Neural cell (in vitro differentiated cells): ENCODE data around the gene MYADML2. TPM values are rescaled to one million over a fixed set of nuclear protein-coding genes. Genes with fewer than 3 reads are reported as not detected.

Experiments
- H2AFZ ChIP-seq: fragments of 200-600, 300-800 bp; sonication (generic), shearing (Covaris generic); 2 replicates; pipeline ENCODE4 v1.6.0; 2014; ENCODE audit warnings: low read depth, mild to moderate bottlenecking, antibody characterized with exemption, low read length, moderate library complexity
- H3F3A ChIP-seq: fragments of 200-600 bp; shearing (Covaris generic); 2 replicates; pipeline ENCODE4 v1.6.1; 2016; ENCODE audit warnings: mild to moderate bottlenecking, moderate library complexity, mixed read lengths, antibody characterized with exemption, low read length; ENCODE audit not compliant: insufficient read depth, poor library complexity, severe bottlenecking
- H3K27ac ChIP-seq: fragments of 200-600, 300-800 bp; sonication (generic), shearing (Covaris generic); 2 replicates; pipeline ENCODE4 v1.5.1; 2014; ENCODE audit warnings: mild to moderate bottlenecking, low read length, moderate library complexity
- H3K27me3 ChIP-seq: fragments of 300-800, 200-600 bp; sonication (generic), shearing (Covaris generic); 2 replicates; pipeline ENCODE4 v1.6.0; 2014; ENCODE audit warnings: mild to moderate bottlenecking, low read depth, low read length, moderate library complexity; ENCODE audit not compliant: insufficient read depth
- H3K36me3 ChIP-seq: fragments of 300-800, 200-600 bp; sonication (generic), shearing (Covaris generic); 2 replicates; pipeline ENCODE4 v1.5.1; 2014; ENCODE audit warnings: mild to moderate bottlenecking, antibody characterized with exemption, low read length, moderate library complexity; ENCODE audit not compliant: insufficient read depth
- H3K4me2 ChIP-seq: fragments of 300-800, 200-600 bp; sonication (generic), shearing (Covaris generic); 2 replicates; pipeline ENCODE4 v1.6.0; 2014; ENCODE audit warnings: mild to moderate bottlenecking, low read length
- H3K4me3 ChIP-seq: fragments of 300-800, 200-600 bp; sonication (generic), shearing (Covaris generic); 2 replicates; pipeline ENCODE4 v1.5.1; 2014; ENCODE audit warnings: mild to moderate bottlenecking, low read length, moderate library complexity
- H3K79me2 ChIP-seq: fragments of 200-600 bp; shearing (Covaris generic); replicated peaks from 2 replicates; pipeline ENCODE4 v1.6.0; 2014; ENCODE audit warnings: mild to moderate bottlenecking, low read length, moderate library complexity; ENCODE audit not compliant: insufficient read depth
- H3K9ac ChIP-seq: fragments of 300-800, 200-600 bp; sonication (generic), shearing (Covaris generic); 2 replicates; pipeline ENCODE4 v1.6.1; 2016; ENCODE audit warnings: mild to moderate bottlenecking, low read length, mixed read lengths
- H3K9me2 ChIP-seq: fragments of 200-600 bp; shearing (Covaris generic); 2 replicates; pipeline ENCODE4 v1.6.1; 2016; ENCODE audit warnings: mild to moderate bottlenecking, low read length, mixed read lengths; ENCODE audit not compliant: insufficient read depth
- H3K9me3 ChIP-seq: fragments of 200-600, 300-800 bp; sonication (generic), shearing (Covaris generic); 2 replicates; pipeline ENCODE4 v1.6.1; 2016; ENCODE audit warnings: mild to moderate bottlenecking, mixed run types, low read length, moderate library complexity, mixed read lengths
- H4K20me1 ChIP-seq: fragments of 200-600 bp; shearing (Covaris generic); 2 replicates; pipeline ENCODE4 v1.6.1; 2016; ENCODE audit warnings: mild to moderate bottlenecking, mixed run types; ENCODE audit not compliant: insufficient read depth
- EP300 ChIP-seq: fragments of 450-650 bp; conservative IDR thresholded peaks from 2 replicates; pipeline ENCODE4 v1.6.1; 2014; ENCODE audit warnings: antibody characterized with exemption, mild to moderate bottlenecking, moderate library complexity; ENCODE audit not compliant: poor library complexity, severe bottlenecking
- EZH2 ChIP-seq: fragments of 200-600, 300-800 bp; shearing (Covaris generic), sonication (generic); IDR thresholded peaks from 2 replicates; pipeline ENCODE4 v1.6.1; 2014; ENCODE audit warnings: antibody characterized with exemption, low read length, borderline replicate concordance, mild to moderate bottlenecking; ENCODE audit not compliant: insufficient read depth, poor library complexity, severe bottlenecking
- MXI1 ChIP-seq: fragments of 450-650 bp; conservative IDR thresholded peaks from 2 replicates; pipeline ENCODE4 v1.6.1; 2014; ENCODE audit warnings: antibody characterized with exemption, mild to moderate bottlenecking; ENCODE audit not compliant: poor library complexity, severe bottlenecking
- POLR2AphosphoS5 ChIP-seq: IDR thresholded peaks from 2 replicates; pipeline ENCODE4 v1.6.1; 2012
- RAD21 ChIP-seq: fragments of 450-650 bp; conservative IDR thresholded peaks from 2 replicates; pipeline ENCODE4 v1.6.1; 2014; ENCODE audit warnings: antibody characterized with exemption, mild to moderate bottlenecking, moderate library complexity
- SMC3 ChIP-seq: fragments of 450-650 bp; conservative IDR thresholded peaks from 2 replicates; pipeline ENCODE4 v1.6.1; 2014; ENCODE audit warnings: antibody characterized with exemption, mild to moderate bottlenecking, moderate library complexity; ENCODE audit not compliant: poor library complexity
- TAF1 ChIP-seq: IDR thresholded peaks from 2 replicates; pipeline ENCODE4 v1.6.1; 2012; ENCODE audit warnings: low read depth
- polyA plus RNA-seq: library from polyadenylated mRNA; depleted of rRNA; stranded (reverse); fragments of >200 nt; gene quantifications from 2 replicates; pipeline ENCODE4 v1.2.3, GENCODE V29; 2014
- TF ChIP-seq, protein P1 (sequence below): IDR thresholded peaks from 2 replicates; pipeline ENCODE4 v1.6.1; 2012; ENCODE audit warnings: borderline replicate concordance
- TF ChIP-seq, protein P2 (sequence below): fragments of 450-650 bp; IDR thresholded peaks from 2 replicates; pipeline ENCODE4 v1.5.1; 2014; ENCODE audit warnings: antibody characterized with exemption, mild to moderate bottlenecking, moderate library complexity; ENCODE audit not compliant: poor library complexity, severe bottlenecking

The MYADML2 gene
- polyA plus RNA-seq, 1 donor from 2014 or later = 1.1 TPM

DNA sequence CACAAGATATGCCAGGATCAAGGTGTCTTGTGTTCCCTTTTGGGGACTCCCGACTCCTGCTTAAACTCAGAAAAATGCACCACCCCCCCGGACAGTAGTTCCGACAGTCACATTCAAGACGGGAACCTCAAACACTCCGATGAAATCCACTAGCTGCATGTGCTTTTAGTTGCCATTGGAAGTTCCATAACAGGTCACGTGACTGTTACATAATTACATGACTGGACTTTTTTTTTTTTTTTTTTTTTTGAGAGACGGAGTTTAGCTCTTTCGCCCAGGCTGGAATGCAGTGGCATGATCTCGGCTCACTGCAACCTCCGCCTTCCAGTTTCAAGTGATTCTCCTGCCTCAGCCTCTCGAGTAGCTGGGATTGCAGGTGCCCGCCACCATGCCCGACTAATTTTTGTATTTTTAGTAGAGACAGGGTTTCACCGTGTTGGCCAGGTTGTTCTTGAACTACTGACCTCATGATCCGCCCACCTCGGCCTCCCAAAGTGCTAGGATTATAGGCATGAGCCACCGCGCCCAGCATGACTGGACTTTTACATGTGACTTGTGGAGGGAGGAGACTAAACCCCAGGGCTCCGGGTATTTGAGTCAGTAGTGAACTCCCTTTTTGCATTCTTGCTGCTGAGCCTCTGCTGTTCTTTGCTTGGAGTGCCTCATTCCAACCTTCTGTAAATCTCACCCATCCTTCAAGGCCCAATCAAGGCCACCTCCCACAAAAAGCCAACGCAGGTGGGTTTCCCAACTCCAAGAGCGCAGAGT is 30.6 kb downstream of the MYADML2 start:
- peak overlapping the region; percentile 79 for H3K4me3 ChIP-seq
- no peaks in the 10 kb centered on the region for H3F3A ChIP-seq
- peaks cover 13% of the 10 kb centered on the region for H3K79me2 ChIP-seq
- H3K27ac ChIP-seq = no peak overlapping the region
- TF ChIP-seq, protein P1, sequence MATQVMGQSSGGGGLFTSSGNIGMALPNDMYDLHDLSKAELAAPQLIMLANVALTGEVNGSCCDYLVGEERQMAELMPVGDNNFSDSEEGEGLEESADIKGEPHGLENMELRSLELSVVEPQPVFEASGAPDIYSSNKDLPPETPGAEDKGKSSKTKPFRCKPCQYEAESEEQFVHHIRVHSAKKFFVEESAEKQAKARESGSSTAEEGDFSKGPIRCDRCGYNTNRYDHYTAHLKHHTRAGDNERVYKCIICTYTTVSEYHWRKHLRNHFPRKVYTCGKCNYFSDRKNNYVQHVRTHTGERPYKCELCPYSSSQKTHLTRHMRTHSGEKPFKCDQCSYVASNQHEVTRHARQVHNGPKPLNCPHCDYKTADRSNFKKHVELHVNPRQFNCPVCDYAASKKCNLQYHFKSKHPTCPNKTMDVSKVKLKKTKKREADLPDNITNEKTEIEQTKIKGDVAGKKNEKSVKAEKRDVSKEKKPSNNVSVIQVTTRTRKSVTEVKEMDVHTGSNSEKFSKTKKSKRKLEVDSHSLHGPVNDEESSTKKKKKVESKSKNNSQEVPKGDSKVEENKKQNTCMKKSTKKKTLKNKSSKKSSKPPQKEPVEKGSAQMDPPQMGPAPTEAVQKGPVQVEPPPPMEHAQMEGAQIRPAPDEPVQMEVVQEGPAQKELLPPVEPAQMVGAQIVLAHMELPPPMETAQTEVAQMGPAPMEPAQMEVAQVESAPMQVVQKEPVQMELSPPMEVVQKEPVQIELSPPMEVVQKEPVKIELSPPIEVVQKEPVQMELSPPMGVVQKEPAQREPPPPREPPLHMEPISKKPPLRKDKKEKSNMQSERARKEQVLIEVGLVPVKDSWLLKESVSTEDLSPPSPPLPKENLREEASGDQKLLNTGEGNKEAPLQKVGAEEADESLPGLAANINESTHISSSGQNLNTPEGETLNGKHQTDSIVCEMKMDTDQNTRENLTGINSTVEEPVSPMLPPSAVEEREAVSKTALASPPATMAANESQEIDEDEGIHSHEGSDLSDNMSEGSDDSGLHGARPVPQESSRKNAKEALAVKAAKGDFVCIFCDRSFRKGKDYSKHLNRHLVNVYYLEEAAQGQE = no peak
- TF ChIP-seq POLR2AphosphoS5 (no peak), SMC3 (no peak), TAF1 (no peak), EP300 (no peak), EZH2 (no peak), RAD21 (no peak), MXI1 (no peak)
- TF ChIP-seq, protein P2, sequence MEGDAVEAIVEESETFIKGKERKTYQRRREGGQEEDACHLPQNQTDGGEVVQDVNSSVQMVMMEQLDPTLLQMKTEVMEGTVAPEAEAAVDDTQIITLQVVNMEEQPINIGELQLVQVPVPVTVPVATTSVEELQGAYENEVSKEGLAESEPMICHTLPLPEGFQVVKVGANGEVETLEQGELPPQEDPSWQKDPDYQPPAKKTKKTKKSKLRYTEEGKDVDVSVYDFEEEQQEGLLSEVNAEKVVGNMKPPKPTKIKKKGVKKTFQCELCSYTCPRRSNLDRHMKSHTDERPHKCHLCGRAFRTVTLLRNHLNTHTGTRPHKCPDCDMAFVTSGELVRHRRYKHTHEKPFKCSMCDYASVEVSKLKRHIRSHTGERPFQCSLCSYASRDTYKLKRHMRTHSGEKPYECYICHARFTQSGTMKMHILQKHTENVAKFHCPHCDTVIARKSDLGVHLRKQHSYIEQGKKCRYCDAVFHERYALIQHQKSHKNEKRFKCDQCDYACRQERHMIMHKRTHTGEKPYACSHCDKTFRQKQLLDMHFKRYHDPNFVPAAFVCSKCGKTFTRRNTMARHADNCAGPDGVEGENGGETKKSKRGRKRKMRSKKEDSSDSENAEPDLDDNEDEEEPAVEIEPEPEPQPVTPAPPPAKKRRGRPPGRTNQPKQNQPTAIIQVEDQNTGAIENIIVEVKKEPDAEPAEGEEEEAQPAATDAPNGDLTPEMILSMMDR = no peak
- no peaks in the 10 kb centered on the region for H3K9me2 ChIP-seq
- no peaks in the 10 kb centered on the region for H3K36me3 ChIP-seq
- H4K20me1 ChIP-seq = no peaks in the 10 kb centered on the region
- no peaks in the 10 kb centered on the region for H3K9me3 ChIP-seq
- H2AFZ ChIP-seq = no peak overlapping the region
- no peaks in the 10 kb centered on the region for H3K27me3 ChIP-seq
- no peak overlapping the region for H3K4me2 ChIP-seq
- no peak overlapping the region for H3K9ac ChIP-seq

DNA sequence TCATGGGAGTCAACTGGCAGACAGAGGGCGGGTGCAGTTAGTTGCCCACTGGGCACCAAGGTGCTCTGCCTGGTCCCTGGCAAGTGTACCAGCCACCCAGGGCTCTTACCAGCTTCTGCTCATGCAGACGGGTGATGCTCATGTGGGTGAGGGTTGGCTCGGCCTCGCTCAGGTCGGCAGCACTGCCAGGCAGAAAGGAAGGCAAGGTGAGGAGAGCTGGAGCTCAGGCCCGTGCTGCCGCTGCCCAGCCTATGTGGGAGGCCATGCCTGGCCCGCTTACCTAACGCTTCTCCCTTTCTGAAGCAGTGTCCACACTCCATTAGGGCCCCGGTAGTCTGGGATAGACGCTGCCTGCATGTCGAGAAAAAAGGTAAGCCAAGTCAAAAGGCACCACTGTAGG is 31.7 kb downstream of the MYADML2 start:
- H3K4me2 ChIP-seq = no peak overlapping the region
- H3F3A ChIP-seq = no peaks in the 10 kb centered on the region
- no peaks in the 10 kb centered on the region for H3K9me2 ChIP-seq
- no peak for TF ChIP-seq TAF1
- TF ChIP-seq, protein P1 = no peak
- TF ChIP-seq POLR2AphosphoS5 = no peak
- no peak for TF ChIP-seq MXI1
- TF ChIP-seq EP300 = no peak
- TF ChIP-seq, protein P2 = no peak
- no peak for TF ChIP-seq RAD21
- no peak for TF ChIP-seq EZH2
- no peak for TF ChIP-seq SMC3
- no peaks in the 10 kb centered on the region for H3K36me3 ChIP-seq
- H3K9ac ChIP-seq = no peak overlapping the region
- H3K9me3 ChIP-seq = no peaks in the 10 kb centered on the region
- no peak overlapping the region for H3K27ac ChIP-seq
- H4K20me1 ChIP-seq = no peaks in the 10 kb centered on the region
- no peak overlapping the region for H2AFZ ChIP-seq
- no peak overlapping the region for H3K4me3 ChIP-seq
- no peaks in the 10 kb centered on the region for H3K27me3 ChIP-seq
- peaks cover 13% of the 10 kb centered on the region for H3K79me2 ChIP-seq
